GM19324 (cell line): ENCODE measurements around the gene LANCL2.
"Not testable (repeated sequence)": the region's sequence is repeated elsewhere in the genome, so short reads cannot be mapped to it uniquely, and the experiment has no call there.

Experiments
- ATAC-seq: cut with Tn5 transposase; IDR thresholded peaks from one replicate; pipeline ENCODE4 v1.9.1; 2021; ENCODE audit warnings: mild to moderate bottlenecking, moderate library complexity; ENCODE audit not compliant: unreplicated experiment, low FRiP score

Gene LANCL2

DNA sequence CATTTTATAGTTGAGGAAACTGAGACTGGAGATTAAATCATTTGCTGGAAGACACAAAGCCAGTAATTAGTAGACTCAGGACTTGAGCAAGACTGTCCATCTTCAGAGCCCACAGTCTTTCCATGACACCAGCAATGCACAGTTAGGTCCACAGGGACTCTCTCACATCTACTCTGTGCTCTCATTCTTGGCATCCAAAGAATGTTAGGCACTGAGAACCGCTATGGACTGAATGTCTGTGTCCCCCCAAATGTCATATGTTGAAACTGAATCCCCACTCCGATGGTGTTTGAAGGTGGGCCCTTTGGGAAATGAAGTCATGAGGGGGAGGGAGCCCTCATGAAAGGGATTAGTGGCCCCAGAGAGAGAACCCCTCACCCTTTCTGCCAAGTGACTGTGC is 100.6 kb downstream of the LANCL2 start:
- no peak for ATAC-seq

DNA sequence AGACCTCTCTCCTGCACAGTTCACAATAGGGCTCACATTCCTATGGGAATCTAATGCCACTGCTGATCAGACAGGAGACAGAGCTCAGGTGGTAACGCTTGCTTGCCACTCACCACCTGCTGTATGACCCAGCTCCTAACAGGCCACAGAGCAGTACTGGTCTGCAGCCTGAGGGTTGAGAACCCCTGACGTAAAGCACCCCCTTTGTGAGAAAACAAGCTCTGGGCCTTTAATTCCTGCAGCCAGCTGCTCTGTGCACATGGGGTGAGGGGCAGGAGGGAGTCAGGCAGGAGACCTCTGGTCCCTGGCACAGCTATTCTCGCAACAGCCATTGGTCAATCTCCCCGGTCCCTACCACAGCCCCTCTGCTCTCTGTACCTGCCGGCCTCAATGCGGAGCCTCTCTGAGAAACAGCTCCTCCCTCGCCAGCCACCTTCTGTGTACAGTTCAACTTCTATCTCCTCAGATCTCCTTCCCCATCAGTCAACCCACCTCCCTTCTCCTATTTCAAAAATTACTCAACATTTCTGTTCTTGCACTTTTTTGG is 102.0 kb downstream of the LANCL2 start:
- no peak for ATAC-seq

DNA sequence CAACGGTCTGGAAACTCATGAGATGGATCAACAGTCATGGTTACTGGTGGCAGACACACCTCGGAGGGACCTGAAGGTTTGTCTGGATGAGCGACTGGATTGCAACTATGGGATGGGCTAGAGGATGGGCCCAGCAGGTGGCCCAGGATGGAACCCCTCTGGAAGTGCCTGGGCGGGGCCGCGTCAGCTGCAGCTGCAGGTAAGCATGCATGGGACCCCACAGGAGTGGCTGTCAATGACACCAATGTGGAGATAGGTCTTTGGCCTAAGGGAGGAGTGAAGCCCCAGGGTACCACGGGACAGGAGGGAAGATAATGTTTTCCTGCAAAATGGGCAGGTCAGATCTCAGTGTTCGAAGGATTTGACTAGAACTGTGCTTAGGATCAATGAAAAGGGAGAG is 103.4 kb downstream of the LANCL2 start:
- ATAC-seq = no peak

DNA sequence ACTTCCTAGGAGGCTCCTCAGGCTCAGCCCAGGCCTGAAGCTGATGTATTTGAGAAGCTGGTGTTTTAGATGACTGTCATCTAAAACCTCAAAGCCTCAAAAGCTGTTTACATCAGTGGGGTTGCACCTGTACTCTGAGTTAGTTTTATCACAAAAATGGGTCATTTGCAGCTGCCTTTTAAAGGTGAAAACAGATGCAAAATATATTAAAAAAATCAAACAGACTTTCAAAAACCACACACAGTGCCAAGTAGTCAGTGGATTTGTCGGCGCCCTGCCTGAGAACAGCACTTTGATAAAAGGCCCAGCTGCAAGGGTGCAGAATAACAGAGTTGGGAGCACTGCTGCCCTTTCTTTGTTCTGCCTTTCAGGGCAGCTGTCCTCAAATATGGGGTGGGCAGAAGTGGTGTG is 104.1 kb downstream of the LANCL2 start:
- no peak for ATAC-seq

DNA sequence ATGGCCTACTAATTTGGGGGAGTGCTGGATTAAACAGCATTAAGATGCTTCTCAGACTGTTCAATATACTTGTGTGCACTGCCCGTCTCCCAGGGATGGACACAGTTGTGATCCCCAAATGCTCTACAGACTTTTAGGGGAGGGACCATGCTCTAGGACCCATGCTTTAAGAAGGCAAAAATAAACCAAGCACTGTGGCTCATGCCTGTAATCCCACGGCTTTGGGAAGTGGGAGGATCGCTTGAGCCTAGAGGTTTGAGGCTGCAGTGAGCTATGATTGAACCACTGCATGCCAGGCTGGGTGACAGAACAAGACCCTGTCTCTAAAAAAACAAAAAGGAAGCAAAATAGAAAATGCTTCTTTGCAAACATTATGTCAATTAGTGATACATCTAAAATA is 104.6 kb downstream of the LANCL2 start:
- ATAC-seq = no peak

DNA sequence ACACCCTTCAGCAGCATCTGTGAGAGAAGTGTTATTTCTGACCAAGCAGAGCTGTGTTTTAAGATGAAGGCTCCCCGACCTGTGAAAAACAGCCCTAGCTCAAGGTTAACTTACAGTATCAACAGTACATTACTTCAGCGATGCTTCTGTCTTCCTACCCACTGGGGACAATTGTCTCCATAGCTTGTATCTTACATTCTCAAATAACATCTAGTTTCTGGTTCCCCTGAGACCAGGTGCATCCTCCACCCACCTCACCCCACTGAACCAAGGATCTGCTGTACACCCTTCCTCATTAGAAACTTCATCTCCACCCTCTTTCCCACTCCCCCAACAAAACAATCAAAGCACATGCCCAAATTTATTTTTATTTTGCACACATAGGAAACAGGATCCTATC is 105.1 kb downstream of the LANCL2 start:
- ATAC-seq = no peak

DNA sequence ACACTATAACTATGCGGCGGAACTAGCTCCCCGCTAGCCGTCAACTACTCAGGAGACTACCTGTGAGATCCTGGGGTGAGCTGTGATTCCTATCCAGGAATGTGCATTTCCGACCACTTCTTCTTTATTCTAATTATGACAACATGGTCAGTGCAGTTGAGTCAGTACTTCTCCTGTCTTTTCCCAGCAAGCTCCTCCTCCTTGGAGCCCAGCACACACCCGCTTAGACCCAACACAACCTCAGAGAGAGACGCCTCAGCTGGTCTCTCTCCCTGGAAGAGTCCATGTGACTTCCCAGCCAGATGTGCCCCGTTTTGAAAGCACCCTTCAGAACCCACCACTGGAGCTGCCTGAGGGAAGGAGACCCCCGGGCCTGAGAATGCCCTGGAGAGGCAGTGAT is 106.5 kb downstream of the LANCL2 start:
- not testable (repeated sequence) for ATAC-seq

DNA sequence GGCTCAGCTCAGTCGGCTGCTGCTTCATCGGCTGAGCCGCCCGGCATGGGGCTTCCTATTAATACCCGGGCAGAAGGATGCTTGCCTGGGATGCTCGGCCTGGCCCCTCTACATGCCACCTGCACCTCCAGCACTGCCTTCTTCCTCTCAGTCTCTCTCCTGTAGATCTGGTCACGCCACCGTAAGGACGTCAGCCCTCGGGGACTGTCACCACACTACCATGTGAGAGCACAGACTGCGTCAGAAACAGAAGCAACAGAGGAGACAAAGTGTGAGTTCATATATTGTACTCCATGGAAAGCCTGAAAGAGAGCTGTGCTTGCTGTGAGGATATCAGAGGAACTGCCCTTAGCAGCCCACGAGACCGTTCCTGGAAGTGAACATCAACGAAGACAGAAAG is 107.3 kb downstream of the LANCL2 start:
- ATAC-seq = not testable (repeated sequence)

DNA sequence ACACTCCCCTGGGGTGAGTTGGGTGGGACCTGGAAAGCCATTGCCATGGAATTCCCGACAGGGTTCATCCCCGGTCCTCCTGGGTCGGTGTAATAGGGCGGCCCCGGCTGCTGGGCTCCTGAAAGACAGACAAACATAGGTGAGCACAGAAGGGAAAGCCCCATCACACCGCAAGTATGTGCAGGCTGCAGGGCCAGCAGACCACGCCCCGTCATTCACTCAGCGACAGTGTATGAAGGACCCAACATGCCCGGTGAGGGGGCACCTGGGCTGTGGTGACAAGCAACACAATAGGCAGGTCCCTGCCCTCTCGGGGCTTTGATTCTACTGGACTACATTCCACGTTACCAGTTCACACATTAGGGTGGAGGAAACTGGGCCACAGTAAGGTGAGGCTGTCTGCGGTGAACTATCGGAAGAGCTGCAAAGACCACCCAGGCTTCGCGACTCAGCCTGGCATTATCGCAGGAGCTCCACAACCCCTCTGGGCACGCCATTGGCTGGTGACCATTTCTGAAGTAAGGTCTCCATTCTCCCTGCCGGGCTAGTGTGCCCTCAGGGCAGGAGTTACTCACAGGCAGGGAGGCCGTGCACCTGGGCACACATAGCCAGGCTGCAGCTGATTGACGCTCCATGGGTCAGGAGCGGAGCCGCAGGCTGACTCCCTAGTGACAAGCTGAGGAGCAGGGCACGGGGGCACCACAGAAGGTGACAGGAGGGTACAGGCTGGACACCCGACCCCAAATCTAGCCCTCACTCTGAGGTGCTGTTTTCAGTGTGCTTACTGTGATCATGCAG is 108.0 kb downstream of the LANCL2 start:
- no peak for ATAC-seq

DNA sequence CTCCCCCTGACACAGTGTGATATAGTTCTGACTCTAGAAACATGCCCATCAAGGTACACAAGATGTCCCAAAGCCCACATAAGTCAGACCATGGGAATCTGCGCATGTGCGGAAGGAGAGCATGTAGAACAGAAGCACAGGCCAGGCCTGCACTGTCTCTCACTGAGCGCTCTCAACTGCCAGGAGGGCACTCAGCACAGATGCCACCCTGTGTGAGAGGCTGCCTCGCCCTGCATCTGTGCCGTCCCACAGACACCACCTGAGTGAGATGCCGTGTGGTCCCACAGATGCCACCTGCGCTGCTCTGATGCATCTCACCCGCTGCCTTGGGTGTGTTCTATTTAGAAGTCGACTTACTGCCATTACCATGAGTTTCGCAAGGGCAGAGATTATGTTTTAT is 108.8 kb downstream of the LANCL2 start:
- no peak for ATAC-seq

DNA sequence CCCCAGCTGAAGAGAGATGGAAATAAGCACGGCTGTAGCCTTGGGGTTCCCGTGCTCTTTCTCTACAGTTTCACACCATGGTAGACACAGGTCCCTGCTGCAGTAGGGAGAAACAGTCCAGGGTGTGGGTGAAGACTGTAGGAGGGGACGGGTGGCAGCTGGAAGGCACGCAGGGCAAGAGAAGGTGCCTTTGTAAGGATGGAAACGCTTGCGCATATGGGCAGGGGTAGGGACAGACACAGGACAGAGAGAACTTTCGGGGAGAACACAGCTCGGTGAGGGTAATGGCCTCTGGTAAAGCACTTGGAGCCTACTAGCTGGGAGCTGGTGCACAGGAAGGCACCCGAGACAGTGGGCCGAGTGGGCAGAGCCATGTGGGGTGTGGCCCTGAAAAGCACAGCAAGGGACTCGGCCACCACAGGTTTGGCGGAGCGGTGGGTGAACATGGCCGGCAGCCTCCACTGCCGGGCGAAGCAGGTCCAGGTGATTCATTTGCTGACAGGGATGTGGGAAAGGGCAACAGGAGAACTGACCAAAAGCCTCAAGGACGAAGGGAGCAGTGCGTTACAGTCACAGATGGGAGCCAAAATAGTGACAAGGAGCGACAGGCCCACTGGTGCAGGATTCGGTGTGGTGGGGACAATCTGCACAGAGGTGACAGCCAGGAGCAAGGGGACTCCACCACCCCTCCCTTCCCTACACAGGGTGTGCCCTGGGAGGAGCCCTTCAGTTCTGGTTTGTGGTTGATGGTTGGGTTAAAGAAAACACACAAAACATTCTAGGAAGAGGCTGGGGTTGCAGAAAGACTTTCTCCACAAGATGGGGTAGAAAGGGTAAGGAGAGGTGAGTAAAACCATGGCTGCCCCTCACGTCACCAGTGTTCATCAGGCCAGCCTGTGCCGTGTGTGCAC is 110.1 kb downstream of the LANCL2 start:
- no peak for ATAC-seq

DNA sequence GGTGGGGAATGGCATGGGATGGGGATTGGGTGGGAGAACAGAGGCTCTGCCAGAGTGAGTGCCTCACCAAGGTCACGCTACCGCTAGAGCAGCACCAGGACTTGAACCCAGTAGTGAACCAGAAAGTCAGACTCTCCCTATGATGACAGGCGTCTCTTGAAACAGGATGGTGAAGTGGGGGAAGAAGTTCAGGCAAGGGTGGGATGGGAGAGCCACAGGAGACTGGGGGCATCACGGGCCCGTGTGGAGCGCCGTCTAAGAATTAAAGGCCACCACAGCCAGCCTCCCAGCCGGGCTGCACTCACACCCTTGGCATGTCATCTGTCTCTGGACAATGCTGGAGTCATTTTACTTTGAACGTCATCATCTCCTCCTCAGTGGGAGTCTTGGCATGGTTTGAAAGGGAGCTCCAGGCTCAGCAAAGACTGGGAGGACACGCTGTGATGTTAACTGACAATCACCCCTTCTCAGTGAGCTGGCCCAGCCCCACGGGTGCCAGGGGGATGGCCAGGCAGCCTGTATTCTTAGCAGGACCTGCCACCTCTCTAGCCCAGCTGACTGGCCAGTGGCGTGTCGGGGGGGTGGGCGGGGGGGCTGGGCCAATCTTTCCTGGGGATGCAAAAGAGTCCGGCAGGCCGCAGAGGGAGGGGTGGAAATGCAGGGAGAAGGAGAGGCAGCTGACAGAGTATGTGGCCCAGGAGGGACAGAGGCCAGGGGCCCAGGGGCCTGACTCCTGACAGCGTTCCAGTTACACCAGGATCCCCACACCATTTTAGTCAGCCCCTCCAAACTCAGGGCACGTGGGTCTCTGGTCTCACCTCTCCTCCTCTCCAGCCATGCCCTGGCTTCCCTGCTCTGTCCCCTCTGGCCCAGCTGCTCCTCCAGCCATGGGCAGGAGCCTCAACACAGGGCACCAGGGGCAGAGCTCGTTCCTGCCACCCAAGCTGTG is 111.0 kb downstream of the LANCL2 start:
- ATAC-seq = no peak

DNA sequence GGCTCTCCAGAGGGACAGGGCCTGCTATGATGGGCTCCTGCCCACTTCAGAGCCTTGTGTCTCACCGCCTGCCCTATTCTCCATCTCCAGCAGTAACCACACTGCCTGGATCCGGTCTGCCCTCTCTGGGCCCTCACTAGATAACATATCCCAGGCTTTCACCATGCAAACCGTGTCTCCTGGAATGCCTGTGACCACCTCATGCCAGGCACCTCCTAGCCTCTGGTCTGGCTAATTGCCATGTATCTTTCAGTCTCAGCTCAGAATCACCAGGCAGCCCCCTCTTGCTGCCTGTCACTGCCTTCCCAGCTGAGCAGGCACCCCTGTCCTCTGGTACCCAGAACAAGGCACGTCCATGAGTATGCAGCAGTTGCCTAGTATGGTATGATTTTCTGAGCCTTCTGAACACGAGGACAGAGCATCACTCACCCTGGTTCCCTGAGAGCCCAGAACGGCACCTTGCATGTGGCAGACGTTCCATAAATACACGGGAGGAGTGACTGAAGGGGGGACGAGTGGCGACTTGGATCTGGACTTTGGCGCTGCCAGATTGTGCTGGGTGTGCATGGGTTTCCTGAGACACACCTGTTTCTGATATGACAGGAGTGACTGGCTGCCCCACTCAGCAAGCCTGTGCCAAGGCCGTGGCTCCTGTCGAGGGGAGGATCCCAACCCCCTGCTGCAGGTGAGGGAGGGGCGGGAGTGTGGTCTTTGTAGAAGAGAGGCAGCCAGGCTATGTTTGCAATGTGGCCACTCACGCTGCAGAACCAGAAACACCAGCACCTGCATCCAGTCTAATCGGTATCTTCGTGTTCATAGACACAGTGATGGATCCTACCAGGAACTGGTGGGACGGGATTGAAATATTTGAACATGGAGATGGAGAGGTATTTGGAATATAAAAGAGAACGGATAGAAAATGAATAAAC is 112.0 kb downstream of the LANCL2 start:
- no peak for ATAC-seq

DNA sequence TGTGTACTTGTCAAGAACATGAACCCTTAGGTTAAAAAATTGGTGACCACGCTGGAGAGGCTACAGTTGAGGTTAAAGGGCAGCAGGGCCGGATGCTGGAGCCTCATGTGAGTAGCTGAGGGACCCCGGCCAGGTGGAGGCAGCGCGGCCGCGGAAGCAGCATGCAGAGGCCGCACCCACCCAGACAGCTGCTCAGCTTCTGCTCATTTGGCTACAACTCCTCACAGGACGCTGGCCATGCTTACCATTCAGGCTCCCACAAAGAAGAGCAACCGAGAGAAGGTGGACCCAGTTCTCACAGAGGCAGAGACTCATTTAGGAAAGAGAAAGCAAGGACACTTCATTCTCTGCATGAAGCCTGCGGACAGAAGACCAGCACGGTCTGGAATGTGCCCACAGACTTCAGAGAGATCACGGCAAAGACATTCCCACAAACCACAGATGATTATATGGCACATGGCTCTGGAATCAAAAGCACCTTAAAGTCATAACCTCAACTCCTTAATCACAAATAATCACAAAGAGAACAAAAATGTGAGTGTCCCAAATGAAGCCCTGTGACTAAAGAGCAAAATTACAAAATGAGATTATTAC is 112.7 kb downstream of the LANCL2 start:
- no peak for ATAC-seq

DNA sequence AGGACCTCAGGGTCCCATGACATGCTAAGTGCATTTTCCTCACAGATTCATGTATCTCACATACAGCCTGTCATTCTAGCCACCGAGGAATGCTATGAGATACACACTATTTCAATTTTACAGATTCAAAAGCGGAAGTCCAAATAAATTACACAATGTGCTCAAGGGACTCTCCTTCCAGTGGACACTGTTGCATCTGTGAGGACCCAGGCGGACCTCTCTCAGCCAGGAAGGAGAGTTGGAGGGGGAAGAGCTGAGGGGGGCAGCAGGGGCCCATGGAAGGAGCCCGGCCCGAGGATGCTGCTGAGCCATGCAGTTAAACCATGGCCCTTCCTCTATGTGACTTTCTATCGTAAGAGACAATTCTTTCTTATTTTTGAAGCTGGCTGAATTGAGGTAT is 113.6 kb downstream of the LANCL2 start:
- ATAC-seq = no peak

DNA sequence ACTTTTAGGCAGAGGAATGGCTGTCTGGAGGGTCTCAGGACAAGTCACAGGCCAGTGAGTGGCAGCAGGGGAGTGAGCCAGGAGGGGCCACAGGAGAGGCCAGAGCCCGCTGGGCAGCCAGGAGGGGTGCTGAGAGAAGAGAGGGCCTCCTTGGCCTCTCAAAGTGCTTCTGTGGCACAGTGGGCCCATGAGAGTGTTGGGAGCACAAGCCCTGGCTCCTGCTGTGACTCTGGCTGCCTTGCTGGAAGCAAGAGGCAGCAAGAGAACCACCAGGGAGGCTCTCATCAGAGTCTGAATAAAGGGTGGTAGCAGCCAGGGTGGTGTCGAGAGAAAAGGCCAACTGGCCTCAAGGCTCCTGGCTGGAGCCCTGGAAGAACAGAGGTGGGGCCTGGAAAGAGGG is 116.0 kb downstream of the LANCL2 start:
- no peak for ATAC-seq

DNA sequence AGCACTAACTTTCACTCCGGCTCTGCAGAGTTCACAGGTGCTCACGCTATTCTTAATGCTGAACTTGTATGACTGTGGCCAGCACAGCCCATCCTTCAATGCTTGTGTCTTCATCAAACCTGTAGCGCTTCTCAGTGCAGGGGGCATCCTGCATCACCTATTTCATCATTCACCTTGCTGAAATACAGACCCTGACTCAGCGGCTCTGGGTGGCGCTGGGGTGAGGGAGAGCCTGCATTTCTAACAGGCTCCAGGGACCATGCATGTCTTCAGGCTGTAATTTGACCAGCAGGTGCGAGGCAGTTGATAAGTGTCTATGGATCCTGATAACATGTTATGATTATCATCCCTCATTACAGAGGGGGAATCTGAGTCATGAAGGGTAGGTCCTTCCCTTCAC is 117.9 kb downstream of the LANCL2 start:
- no peak for ATAC-seq
